ENCODE results near the gene HHIP. TPM values are rescaled to one million over a fixed set of nuclear protein-coding genes. Genes with fewer than 3 reads are reported as not detected.

HHIP gene
- total and polyA plus RNA-seq, 2 of the 13 experiments (the other 11 are each of a cell fraction or from before 2014, with no cell fraction given) = not detected

- TF ChIP-seq U2AF1 (optimal IDR thresholded peaks at IDR 0.05; ENCODE audit: low read depth, low read length) (no peak), ZNF639 (CRISPR knock-in tag; conservative IDR thresholded peaks at IDR 0.05) (no peak), GTF3A (CRISPR knock-in tag; conservative IDR thresholded peaks at IDR 0.05) (no peak), TFDP2 (CRISPR knock-in tag; IDR thresholded peaks at IDR 0.05) (no peak)
These were observed 55.8 kb downstream of the HHIP start (continued) for GRCh38 chr4:144701683-144702233.

- Histone ChIP-seq H3K4me1 (ENCODE audit: insufficient read depth, low read length) (no peaks in the 10 kb centered on the region), H4K20me1 (ENCODE audit: insufficient read depth, low read length) (no peaks in the 10 kb centered on the region), H3K36me3 (replicated peaks in 1 of 2; ENCODE audit: control insufficient read depth in 1 of 2, insufficient read depth in 2 of 2, low read length in 2 of 2) (no peaks in the 10 kb centered on the region), H3K79me2 (ENCODE audit: insufficient read depth, low read length) (no peaks in the 10 kb centered on the region), H3K4me2 (ENCODE audit: low read depth, low read length) (no peak overlapping the region), H3K27me3 (ENCODE audit: control insufficient read depth in 1 of 2, insufficient read depth in 2 of 2, low read length in 2 of 2) (no peaks in the 10 kb centered on the region), H3K4me3 (replicated peaks in 1 of 3; ENCODE audit: insufficient read depth in 1 of 3, low read depth in 2 of 3, low read length in 3 of 3) (no peak overlapping the region), H3K27ac (ENCODE audit: extremely low read length, insufficient read depth, low read length) (no peak overlapping the region), H2AFZ (ENCODE audit: low read length) (no peak overlapping the region), H3K9me3 (ENCODE audit: low read length) (no peaks in the 10 kb centered on the region), H3K9ac (ENCODE audit: insufficient read depth, low read depth, low read length) (no peak overlapping the region)
- ChIA-PET CTCF (ENCODE audit: low intra/inter-chr PET ratio, low total read pairs) (no interaction called here), POLR2A (no interaction called here)
- DNase-seq (ENCODE audit: low spot score) (no peak), ATAC-seq (no peak), FAIRE-seq (no peak)
- intact Hi-C loops (cut with micrococcal nuclease; ENCODE audit: unreplicated experiment) (no loop called here), in situ Hi-C loops (cut with HindIII; ENCODE audit: extremely low pct_ligation_motif_present, low pct_unique_long_range_greater_than_20kb) (no loop called here)
- no TSS peak for BruUV-seq (replicated peaks)
- 9% methylated on average over 5 of the region's 5 CpGs for WGBS (ENCODE audit: low lambda C conversion rate)
- TF ChIP-seq ZNF841 (CRISPR knock-in tag; IDR thresholded peaks at IDR 0.05; ENCODE audit: borderline replicate concordance) (no peak), JUNB (CRISPR knock-in tag; IDR thresholded peaks at IDR 0.05; ENCODE audit: borderline replicate concordance) (no peak), MEIS2 (CRISPR knock-in tag; IDR thresholded peaks at IDR 0.05) (no peak), CSRNP1 (CRISPR knock-in tag; IDR thresholded peaks at IDR 0.05) (no peak), YEATS4 (CRISPR knock-in tag; IDR thresholded peaks at IDR 0.05; ENCODE audit: borderline replicate concordance) (no peak), CREM (IDR thresholded peaks at IDR 0.05) (no peak), CREM (CRISPR knock-in tag; IDR thresholded peaks at IDR 0.05) (no peak), ZNF354B (CRISPR knock-in tag; IDR thresholded peaks at IDR 0.05) (no peak), ESRRA (CRISPR knock-in tag; IDR thresholded peaks at IDR 0.05; ENCODE audit: low read depth) (no peak), GRHL1 (CRISPR knock-in tag; conservative IDR thresholded peaks at IDR 0.05) (no peak), ZNF598 (CRISPR knock-in tag; IDR thresholded peaks at IDR 0.05; ENCODE audit: borderline replicate concordance) (no peak), ZNF576 (CRISPR knock-in tag; IDR thresholded peaks at IDR 0.05) (no peak), MTA3 (CRISPR knock-in tag; IDR thresholded peaks at IDR 0.05) (no peak)
These were observed 57.5 kb downstream of the HHIP start for GRCh38 chr4:144703494-144703893.

Data from HepG2 (cell line).